Omental fat pad (tissue), 4 donors: ENCODE data around the gene ESRRA. TPM values are rescaled to one million over a fixed set of nuclear protein-coding genes. Genes with fewer than 3 reads are reported as not detected.

ENCODE experiments used
- ATAC-seq: fragments of 150-250 bp; one replicate; pipeline ENCODE4 v1.9.1; 2016; ENCODE audit warnings: mild to moderate bottlenecking, moderate library complexity; ENCODE audit not compliant: low FRiP score
- DNase-seq: peaks from one replicate; pipeline ENCODE4 v3.0.0-alpha.2; 2019; ENCODE audit warnings: low spot score
- CTCF ChIP-seq, 3 donors: fragments of 450-650 bp; IDR thresholded peaks; one replicate each; pipeline ENCODE4 v1.5.1; 2016 to 2017; ENCODE audit warnings: antibody characterized with exemption in 3 of 3, mild to moderate bottlenecking in 3 of 3, moderate library complexity in 2 of 3
- total RNA-seq, 4 donors: library from RNA; depleted of rRNA; stranded (reverse); fragments of >200 nt; gene quantifications; one replicate each; pipeline ENCODE4 v1.1.0, GENCODE V29; 2016

ESRRA gene
- total RNA-seq, 4 donors from 2014 or later, result 32.1 to 50.8 (median 44.6) TPM

GRCh38 chr11:64284962-64285884, 20.1 kb upstream of the ESRRA start, which contains the start of gene GPR137:
TSS of gene GPR137 (plus strand) at chr11:64285848. CDS start at chr11:64286525, 677 bp downstream.
- ATAC-seq (peak; percentile 67), DNase-seq (peak; percentile 68)
- TF ChIP-seq CTCF (IDR thresholded peaks at IDR 0.05), result no peak

GRCh38 chr11:64285885-64286800, 19.2 kb upstream of the ESRRA start:
- ATAC-seq, result peak; percentile 0
- no peak for DNase-seq
- TF ChIP-seq CTCF (IDR thresholded peaks at IDR 0.05), result no peak

GRCh38 chr11:64286801-64287159, 18.5 kb upstream of the ESRRA start:
- ATAC-seq, result no peak
- no peak for TF ChIP-seq CTCF (IDR thresholded peaks at IDR 0.05)
- no peak for DNase-seq

GRCh38 chr11:64287676-64288352, 17.5 kb upstream of the ESRRA start:
- no peak for DNase-seq
- no peak for TF ChIP-seq CTCF (IDR thresholded peaks at IDR 0.05)
- ATAC-seq, result no peak

GRCh38 chr11:64288353-64288750, 17.0 kb upstream of the ESRRA start:
- no peak for ATAC-seq
- no peak for TF ChIP-seq CTCF (IDR thresholded peaks at IDR 0.05)
- no peak for DNase-seq

- no peak for TF ChIP-seq CTCF (IDR thresholded peaks at IDR 0.05)
- no peak for ATAC-seq
- no peak for DNase-seq
Observed at GRCh38 chr11:64289002-64289564, 16.2 kb upstream of the ESRRA start.
